Activated gamma-delta T cell (primary cell): ENCODE data around the gene LRRC39.

Experiments used
- DNase-seq: peaks from one replicate; lab custom pipeline; 2025; lab: John Stamatoyannopoulos, UW

LRRC39 gene

GRCh38 chr1:100147875-100148274 is 30.2 kb downstream of the LRRC39 start:
- DNase-seq: no peak

GRCh38 chr1:100146958-100147357 is 31.1 kb downstream of the LRRC39 start:
- DNase-seq: no peak

- no peak for DNase-seq
These were observed 32.9 kb downstream of the LRRC39 start for GRCh38 chr1:100145116-100145515.

GRCh38 chr1:100142343-100142742 is 35.7 kb downstream of the LRRC39 start:
- no peak for DNase-seq

GRCh38 chr1:100141192-100141591 is 36.9 kb downstream of the LRRC39 start:
- no peak for DNase-seq

- no peak for DNase-seq
These were observed 40.5 kb downstream of the LRRC39 start for GRCh38 chr1:100137602-100138001.

- DNase-seq: no peak
These were observed 43.2 kb downstream of the LRRC39 start for GRCh38 chr1:100134872-100135271.

GRCh38 chr1:100132566-100133477 is 45.2 kb downstream of the LRRC39 start, which contains the start of the genes SASS6 and TRMT13:
TSS of gene SASS6 (minus strand) at chr1:100132930. CDS start at chr1:100132814, 116 bp downstream.
TSS of gene TRMT13 (plus strand) at chr1:100133163. CDS start at chr1:100133169, 6 bp downstream.
- DNase-seq: peak; percentile 52

- DNase-seq: no peak
These were observed 46.4 kb downstream of the LRRC39 start for GRCh38 chr1:100131623-100132022.

- no peak for DNase-seq
These were observed 47.4 kb downstream of the LRRC39 start for GRCh38 chr1:100130552-100131077.

- DNase-seq: no peak
These were observed 50.8 kb downstream of the LRRC39 start for GRCh38 chr1:100127226-100127625.

- DNase-seq: no peak
These were observed 55.9 kb downstream of the LRRC39 start for GRCh38 chr1:100122177-100122576.

GRCh38 chr1:100115524-100115923 is 62.5 kb downstream of the LRRC39 start:
- DNase-seq: no peak

- no peak for DNase-seq
These were observed 68.4 kb downstream of the LRRC39 start for GRCh38 chr1:100109554-100110066.

- DNase-seq: no peak
These were observed 70.4 kb downstream of the LRRC39 start for GRCh38 chr1:100107696-100108095.

- no peak for DNase-seq
These were observed 76.5 kb downstream of the LRRC39 start for GRCh38 chr1:100101564-100101963.

GRCh38 chr1:100100202-100100601 is 77.9 kb downstream of the LRRC39 start:
- DNase-seq: no peak
